ENCODE data around the gene AKAP11. TPM values are rescaled to one million over a fixed set of nuclear protein-coding genes. Genes with fewer than 3 reads are reported as not detected.

The AKAP11 gene
- total and polyA plus RNA-seq, 3 experiments from 2014 or later, result 3.2 to 37.9 (median 37.8) TPM

GRCh38 chr13:42260903-42261654 is 10.9 kb upstream of the AKAP11 start:
- ChIA-PET CTCF (no interaction called here), POLR2A (no interaction called here)
- Mint-ChIP-seq H3K27me3 (peaks cover 8 to 15% of the 10 kb centered on the region in 2 donors), H3K4me3 (no peak overlapping the region), H3K36me3 (peaks cover 0 to 6% (median 0%) of the 10 kb centered on the region in 3 donors), H3K27ac (no peak overlapping the region), H3K9me3 (no peaks in the 10 kb centered on the region), H3K4me1 (no peaks in the 10 kb centered on the region)
- H3K27me3 ChIP-seq (ENCODE audit: insufficient read depth, low read length, poor library complexity, severe bottlenecking), result no peaks in the 10 kb centered on the region
- no peak overlapping the region for H3K4me3 ChIP-seq (ENCODE audit: low read length)
- no peak overlapping the region for H3K27ac ChIP-seq (ENCODE audit: low read depth, low read length)
- no peaks in the 10 kb centered on the region for H3K36me3 ChIP-seq (ENCODE audit: insufficient read depth, low read length)
- peaks cover 3% of the 10 kb centered on the region for H3K4me1 ChIP-seq (ENCODE audit: insufficient read depth, low read length)
- DNase-seq, result no peak
- no peaks in the 10 kb centered on the region for H3K9me3 ChIP-seq (ENCODE audit: low read length)

- H3K27ac Mint-ChIP-seq, result no peak overlapping the region
- peaks cover 11% of the 10 kb centered on the region for H3K4me1 ChIP-seq (ENCODE audit: insufficient read depth, low read length)
- H3K27ac ChIP-seq (ENCODE audit: low read depth, low read length), result no peak overlapping the region
- H3K9me3 ChIP-seq (ENCODE audit: low read length), result no peaks in the 10 kb centered on the region
- peaks cover 12 to 15% (median 14%) of the 10 kb centered on the region in 3 donors for H3K4me1 Mint-ChIP-seq
- CTCF ChIA-PET, result no interaction called here
- H3K27me3 ChIP-seq (ENCODE audit: insufficient read depth, low read length, poor library complexity, severe bottlenecking), result no peaks in the 10 kb centered on the region
- POLR2A ChIA-PET, result no interaction called here
- no peak overlapping the region for H3K4me3 ChIP-seq (ENCODE audit: low read length)
- H3K27me3 Mint-ChIP-seq, result peaks cover under 1 to 6% of the 10 kb centered on the region in 2 donors
- no peaks in the 10 kb centered on the region for H3K9me3 Mint-ChIP-seq
- H3K36me3 ChIP-seq (ENCODE audit: insufficient read depth, low read length), result no peaks in the 10 kb centered on the region
- DNase-seq, result no peak
- no peak overlapping the region for H3K4me3 Mint-ChIP-seq
- peaks cover 0 to 2% (median 0%) of the 10 kb centered on the region in 3 donors for H3K36me3 Mint-ChIP-seq
These were observed 5.5 kb upstream of the AKAP11 start for GRCh38 chr13:42266473-42266872.

GRCh38 chr13:42270160-42270856 is 1.6 kb upstream of the AKAP11 start:
- Mint-ChIP-seq H3K4me3 (peak overlapping the region; percentile 93 to 99 (median 97)), H3K27ac (peak overlapping the region; percentile 96 to 100 (median 98)), H3K9me3 (no peaks in the 10 kb centered on the region), H3K27me3 (peaks cover 0 to 2% of the 10 kb centered on the region in 2 donors), H3K36me3 (peaks cover 0 to 10% (median 0%) of the 10 kb centered on the region in 3 donors), H3K4me1 (peaks cover 34 to 48% (median 45%) of the 10 kb centered on the region in 3 donors)
- no peak overlapping the region for H3K27ac ChIP-seq (ENCODE audit: low read depth, low read length)
- H3K27me3 ChIP-seq (ENCODE audit: insufficient read depth, low read length, poor library complexity, severe bottlenecking), result no peaks in the 10 kb centered on the region
- POLR2A ChIA-PET, result no interaction called here
- DNase-seq, result no peak
- CTCF ChIA-PET, result no interaction called here
- H3K4me3 ChIP-seq (ENCODE audit: low read length), result no peak overlapping the region
- H3K36me3 ChIP-seq (ENCODE audit: insufficient read depth, low read length), result no peaks in the 10 kb centered on the region
- no peaks in the 10 kb centered on the region for H3K9me3 ChIP-seq (ENCODE audit: low read length)
- peaks cover 21% of the 10 kb centered on the region for H3K4me1 ChIP-seq (ENCODE audit: insufficient read depth, low read length)

- peaks cover 0 to 2% of the 10 kb centered on the region in 2 donors for H3K27me3 Mint-ChIP-seq
- H3K4me3 ChIP-seq (ENCODE audit: low read length), result peak overlapping the region; percentile 88
- ChIA-PET CTCF (interaction anchor here (1.4 kb wide), 1 partner anchor 207 kb away, joined by 4 read pairs; no protein-coding TSS in a partner anchor), POLR2A (interaction anchor here (1.4 to 1.8 kb wide), 2 partner anchors 126 to 721 kb away, joined by 5 to 6 read pairs; partner anchors contain the start of gene EPSTI1)
- no peak for DNase-seq
- H3K9me3 Mint-ChIP-seq, result no peaks in the 10 kb centered on the region
- peaks cover 0 to 10% (median 0%) of the 10 kb centered on the region in 3 donors for H3K36me3 Mint-ChIP-seq
- H3K27ac ChIP-seq (ENCODE audit: low read depth, low read length), result peak overlapping the region; percentile 94
- peaks cover 38 to 53% (median 51%) of the 10 kb centered on the region in 3 donors for H3K4me1 Mint-ChIP-seq
- no peaks in the 10 kb centered on the region for H3K9me3 ChIP-seq (ENCODE audit: low read length)
- peaks cover 27% of the 10 kb centered on the region for H3K4me1 ChIP-seq (ENCODE audit: insufficient read depth, low read length)
- peak overlapping the region; percentile 93 to 99 (median 97) for H3K4me3 Mint-ChIP-seq
- no peaks in the 10 kb centered on the region for H3K27me3 ChIP-seq (ENCODE audit: insufficient read depth, low read length, poor library complexity, severe bottlenecking)
- peak overlapping the region; percentile 96 to 100 (median 98) for H3K27ac Mint-ChIP-seq
- H3K36me3 ChIP-seq (ENCODE audit: insufficient read depth, low read length), result no peaks in the 10 kb centered on the region
These were observed 1.1 kb upstream of the AKAP11 start for GRCh38 chr13:42270857-42271215.

- H3K4me3 ChIP-seq (ENCODE audit: low read length), result peak overlapping the region; percentile 88
- H3K4me1 Mint-ChIP-seq, result peaks cover 41 to 59% (median 57%) of the 10 kb centered on the region in 3 donors
- peak; percentile 86 to 97 (median 95) for DNase-seq
- H3K9me3 Mint-ChIP-seq, result no peaks in the 10 kb centered on the region
- H3K27ac Mint-ChIP-seq, result peak overlapping the region; percentile 96 to 100 (median 98)
- no peaks in the 10 kb centered on the region for H3K9me3 ChIP-seq (ENCODE audit: low read length)
- ChIA-PET POLR2A (interaction anchor here (1.4 to 1.8 kb wide), 3 partner anchors 121 to 720 kb away, joined by 3 to 6 read pairs (median 5); partner anchors contain the start of gene EPSTI1), CTCF (interaction anchor here (0.6 to 1.4 kb wide), 2 partner anchors 207 to 474 kb away, joined by 3 to 4 read pairs; no protein-coding TSS in a partner anchor)
- peaks cover 32% of the 10 kb centered on the region for H3K4me1 ChIP-seq (ENCODE audit: insufficient read depth, low read length)
- H3K4me3 Mint-ChIP-seq, result peak overlapping the region; percentile 93 to 99 (median 97)
- H3K36me3 ChIP-seq (ENCODE audit: insufficient read depth, low read length), result no peaks in the 10 kb centered on the region
- H3K27ac ChIP-seq (ENCODE audit: low read depth, low read length), result peak overlapping the region; percentile 94
- no peaks in the 10 kb centered on the region for H3K27me3 ChIP-seq (ENCODE audit: insufficient read depth, low read length, poor library complexity, severe bottlenecking)
- H3K27me3 Mint-ChIP-seq, result peaks cover 0 to 2% of the 10 kb centered on the region in 2 donors
- H3K36me3 Mint-ChIP-seq, result peaks cover 0 to 10% (median 0%) of the 10 kb centered on the region in 3 donors
These were observed 426 bp upstream of the AKAP11 start for GRCh38 chr13:42271337-42272114.

- Histone ChIP-seq H3K4me3 (ENCODE audit: low read length) (peak overlapping the region; percentile 82), H3K27me3 (ENCODE audit: insufficient read depth, low read length, poor library complexity, severe bottlenecking) (no peaks in the 10 kb centered on the region), H3K27ac (ENCODE audit: low read depth, low read length) (peak overlapping the region; percentile 57), H3K36me3 (ENCODE audit: insufficient read depth, low read length) (no peaks in the 10 kb centered on the region), H3K9me3 (ENCODE audit: low read length) (no peaks in the 10 kb centered on the region), H3K4me1 (ENCODE audit: insufficient read depth, low read length) (peaks cover 39% of the 10 kb centered on the region)
- Mint-ChIP-seq H3K4me3 (peak overlapping the region; percentile 93 to 99 (median 97)), H3K9me3 (no peaks in the 10 kb centered on the region), H3K36me3 (peaks cover 0 to 10% (median 0%) of the 10 kb centered on the region in 3 donors), H3K27ac (peak overlapping the region; percentile 88 to 100 (median 96)), H3K4me1 (peaks cover 50 to 63% (median 60%) of the 10 kb centered on the region in 3 donors), H3K27me3 (no peaks in the 10 kb centered on the region)
- peak in 1 of 5 donors; percentile 46 for DNase-seq
- POLR2A ChIA-PET, result interaction anchor here (1.8 kb wide), 1 partner anchor 719 kb away, joined by 6 read pairs; the partner anchor contains the start of gene EPSTI1
- CTCF ChIA-PET, result interaction anchor here (1.0 to 1.4 kb wide), 2 partner anchors 120 to 533 kb away, joined by 3 to 4 read pairs; no protein-coding TSS in a partner anchor
These were observed 838 bp downstream of the AKAP11 start for GRCh38 chr13:42272804-42273175.

- Histone ChIP-seq H3K27me3 (ENCODE audit: insufficient read depth, low read length, poor library complexity, severe bottlenecking) (no peaks in the 10 kb centered on the region), H3K9me3 (ENCODE audit: low read length) (no peaks in the 10 kb centered on the region), H3K4me3 (ENCODE audit: low read length) (no peak overlapping the region), H3K4me1 (ENCODE audit: insufficient read depth, low read length) (peaks cover 43% of the 10 kb centered on the region), H3K36me3 (ENCODE audit: insufficient read depth, low read length) (no peaks in the 10 kb centered on the region), H3K27ac (ENCODE audit: low read depth, low read length) (peak overlapping the region; percentile 34)
- no peak for DNase-seq
- no peaks in the 10 kb centered on the region for H3K27me3 Mint-ChIP-seq
- peak overlapping the region in 6 of 7 donors; percentile 31 to 93 (median 72) for H3K4me3 Mint-ChIP-seq
- POLR2A ChIA-PET, result no interaction called here
- H3K36me3 Mint-ChIP-seq, result peaks cover 0 to 10% (median 0%) of the 10 kb centered on the region in 3 donors
- CTCF ChIA-PET, result no interaction called here
- H3K4me1 Mint-ChIP-seq, result peaks cover 56 to 63% (median 60%) of the 10 kb centered on the region in 3 donors
- peak overlapping the region; percentile 1 to 88 (median 72) for H3K27ac Mint-ChIP-seq
- no peaks in the 10 kb centered on the region for H3K9me3 Mint-ChIP-seq
These were observed 2.6 kb downstream of the AKAP11 start for GRCh38 chr13:42274386-42275097.
